NCI-H1930 (cell line): ENCODE results near the gene ALK.
"Not testable (repeated sequence)": the region's sequence is repeated elsewhere in the genome, so short reads cannot be mapped to it uniquely, and the experiment has no call there.

Experiments used
- DNase-seq, 2 experiments: peaks; one replicate each; lab custom pipeline; 2025; lab: John Stamatoyannopoulos, UW

ALK gene

DNA sequence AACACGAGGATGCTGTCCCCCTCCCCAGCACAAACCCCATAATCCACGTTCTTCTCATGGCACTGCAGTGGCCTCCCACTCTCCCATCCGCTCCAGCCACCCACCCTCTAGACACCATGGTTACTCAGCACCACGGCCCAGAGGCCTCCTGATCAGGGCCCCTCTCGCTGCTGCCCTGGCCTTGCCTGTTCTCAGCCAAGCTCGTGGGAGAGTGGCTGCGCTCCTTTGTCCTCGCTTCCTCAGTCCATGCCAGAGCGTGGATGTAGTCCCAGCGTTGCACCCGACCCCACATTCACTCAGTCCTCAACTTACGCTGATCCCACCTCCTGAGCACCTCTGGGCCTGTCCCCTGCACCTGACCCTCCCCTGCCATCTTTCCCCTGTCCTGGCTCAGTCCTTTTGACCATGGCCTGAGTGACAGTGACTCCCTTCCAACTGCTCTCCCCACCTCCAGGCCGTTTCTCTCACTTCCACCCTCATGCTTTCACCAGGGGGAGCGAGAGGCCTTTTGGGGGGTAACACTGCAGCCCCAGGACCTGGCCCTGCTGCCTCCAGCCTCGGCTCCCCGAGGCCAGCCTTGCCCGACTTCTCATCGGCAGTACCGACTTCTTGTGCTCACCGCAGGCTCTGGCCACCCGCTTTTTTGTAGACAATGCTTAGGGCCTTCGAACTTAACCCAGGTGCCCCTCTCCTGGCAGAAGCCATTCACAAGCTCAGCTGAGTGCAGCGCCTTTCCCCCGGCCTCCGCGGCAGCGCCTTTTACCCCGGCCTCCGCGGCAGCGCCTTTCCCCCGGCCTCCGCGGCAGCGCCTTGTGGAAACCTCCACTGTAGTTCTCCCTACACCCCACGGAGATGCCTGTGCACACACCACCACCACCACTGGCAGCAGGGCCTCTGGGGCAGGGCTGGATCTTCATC, 674.7 kb downstream of the ALK start:
- DNase-seq, result no peak

DNA sequence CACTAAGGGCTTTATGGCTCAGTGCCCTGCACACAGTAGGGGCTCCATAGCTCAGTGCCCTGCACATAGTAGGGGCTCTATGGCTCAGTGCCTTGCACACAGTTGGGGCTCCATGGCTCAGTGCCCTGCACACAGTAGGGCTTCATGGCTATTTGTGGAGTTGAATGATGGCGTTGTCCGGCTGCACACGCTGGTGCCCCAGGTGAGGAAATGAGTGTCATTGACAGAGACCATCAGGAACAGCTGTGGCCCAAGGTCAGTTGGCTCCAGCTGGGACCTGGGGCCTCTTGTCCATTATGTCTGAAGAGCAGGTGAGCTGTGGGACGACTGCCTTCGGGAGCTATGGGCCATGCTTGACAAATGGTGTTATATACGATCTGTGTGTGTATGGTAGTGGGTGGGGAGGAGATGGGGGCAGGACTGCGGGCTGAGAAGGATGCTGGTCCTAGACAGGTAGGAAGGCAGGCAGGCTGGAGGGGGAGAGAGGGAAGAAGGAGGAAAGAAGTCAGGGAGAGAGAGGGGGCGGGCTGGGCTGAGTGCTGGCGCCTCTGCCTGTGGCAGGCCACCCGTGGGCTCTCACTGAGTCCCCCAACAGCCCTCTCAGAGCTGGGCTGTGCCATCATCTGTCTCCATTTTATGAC, 675.5 kb downstream of the ALK start:
- DNase-seq, result no peak

DNA sequence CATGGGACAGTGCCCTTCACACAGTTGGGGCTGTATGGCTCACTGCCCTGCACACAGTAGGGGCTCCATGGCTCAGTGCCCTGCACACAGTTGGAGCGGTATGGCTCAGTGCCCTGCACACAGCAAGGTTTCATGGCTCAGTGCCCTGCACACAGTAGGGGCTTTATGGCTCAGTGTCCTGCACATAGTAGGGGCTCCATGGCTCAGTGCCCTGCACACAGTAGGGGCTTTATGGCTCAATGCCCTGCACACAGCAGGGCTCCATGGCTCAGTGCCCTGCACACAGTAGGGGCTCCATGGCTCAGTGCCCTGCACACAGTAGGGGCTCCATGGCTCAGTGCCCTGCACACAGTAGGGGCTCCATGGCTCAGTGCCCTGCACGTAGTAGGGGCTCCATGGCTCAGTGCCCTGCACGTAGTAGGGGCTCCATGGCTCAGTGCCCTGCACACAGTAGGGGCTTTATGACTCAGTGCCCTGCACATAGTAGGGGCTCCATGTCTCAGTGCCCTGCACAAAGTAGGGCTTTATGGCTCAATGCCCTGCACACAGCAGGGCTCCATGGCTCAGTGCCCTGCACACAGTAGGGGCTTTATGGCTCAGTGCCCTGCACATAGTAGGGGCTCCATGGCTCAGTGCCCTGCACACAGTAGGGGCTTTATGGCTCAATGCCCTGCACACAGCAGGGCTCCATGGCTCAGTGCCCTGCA, 676.2 kb downstream of the ALK start:
- not testable (repeated sequence) for DNase-seq

DNA sequence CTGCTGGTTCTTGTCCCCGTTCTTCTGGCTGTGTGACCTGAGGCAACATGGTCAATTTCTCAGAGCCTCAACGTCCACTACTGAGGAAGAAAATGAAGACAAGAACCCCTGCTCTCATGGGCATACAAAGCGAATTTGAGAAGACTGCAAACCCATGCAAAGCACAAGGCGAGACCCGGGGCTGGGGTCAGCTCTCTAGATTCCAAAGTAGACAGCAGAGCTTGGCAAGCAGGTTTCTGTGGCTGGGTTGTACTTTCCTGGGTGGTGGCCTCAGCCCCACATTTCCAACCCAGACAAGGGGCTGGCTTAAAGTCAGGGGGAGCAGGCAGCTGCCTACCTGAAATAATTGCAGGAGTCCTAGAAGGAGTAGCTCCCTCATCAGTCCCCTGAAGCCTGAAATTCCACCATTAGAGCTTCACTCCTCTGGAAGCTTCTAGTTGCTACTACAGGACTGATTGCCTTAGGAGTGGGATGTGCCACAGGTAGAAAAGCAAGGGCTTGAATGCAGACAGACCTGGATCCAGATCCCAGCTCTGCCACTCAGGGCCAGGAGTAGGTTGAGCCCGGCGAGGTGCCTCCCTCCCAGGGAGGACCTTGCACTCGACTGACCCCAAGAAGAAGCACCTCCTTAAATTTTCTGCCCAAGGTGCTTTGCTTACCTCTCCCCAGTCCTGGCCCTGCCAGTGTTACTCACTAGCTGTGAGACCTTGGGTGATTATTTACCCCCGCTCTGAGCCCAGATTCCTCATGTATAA, 678.6 kb downstream of the ALK start:
- no peak for DNase-seq

DNA sequence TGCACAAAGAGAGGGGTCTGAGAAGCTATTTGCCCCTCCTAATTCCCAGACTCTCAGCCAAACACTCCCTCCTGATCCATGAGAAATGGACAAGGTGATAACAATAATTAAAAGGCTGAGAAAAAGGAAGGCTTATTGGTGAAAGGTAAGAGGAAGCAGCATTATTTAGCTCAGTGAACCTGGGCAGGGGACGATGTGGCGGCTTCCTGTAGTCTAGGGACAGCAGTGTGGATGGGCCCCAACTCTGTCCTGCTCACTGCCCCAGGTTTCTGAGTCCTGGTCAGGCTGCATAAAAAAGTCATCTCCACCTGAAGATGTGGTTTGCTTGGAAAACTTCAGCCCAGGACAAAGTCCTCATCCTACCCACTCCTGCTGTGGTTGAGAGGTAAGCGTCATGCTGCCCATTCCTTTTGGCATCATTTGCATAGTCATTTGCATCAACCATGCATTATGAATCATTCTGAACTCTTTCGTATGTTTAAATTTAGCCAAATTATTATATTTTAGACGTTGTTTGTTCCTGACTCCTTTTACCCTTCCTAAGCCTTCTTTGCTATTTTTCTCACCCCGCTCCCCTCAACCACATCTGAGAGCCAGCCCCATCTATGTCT, 679.3 kb downstream of the ALK start:
- DNase-seq, result no peak

DNA sequence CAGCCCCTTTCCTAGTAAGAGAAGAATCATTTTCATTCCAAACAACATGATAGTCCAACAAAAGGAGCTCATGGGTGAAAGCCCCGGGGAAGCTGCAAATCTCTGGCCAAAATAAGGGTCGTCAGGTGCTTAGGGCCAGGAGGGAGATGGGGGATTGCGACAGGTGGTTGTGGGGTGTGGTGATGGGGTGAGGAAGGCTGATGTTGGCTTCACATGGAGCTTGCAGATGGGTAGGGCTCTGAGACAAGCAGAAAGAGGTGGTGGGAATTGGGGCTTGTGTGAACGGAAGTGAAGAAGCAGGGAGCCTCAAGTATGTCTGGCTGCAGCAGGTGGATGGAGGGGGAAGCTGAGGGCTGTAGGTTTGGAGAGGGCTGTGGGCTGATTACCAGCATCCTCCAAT, 680.0 kb downstream of the ALK start:
- DNase-seq, result no peak

DNA sequence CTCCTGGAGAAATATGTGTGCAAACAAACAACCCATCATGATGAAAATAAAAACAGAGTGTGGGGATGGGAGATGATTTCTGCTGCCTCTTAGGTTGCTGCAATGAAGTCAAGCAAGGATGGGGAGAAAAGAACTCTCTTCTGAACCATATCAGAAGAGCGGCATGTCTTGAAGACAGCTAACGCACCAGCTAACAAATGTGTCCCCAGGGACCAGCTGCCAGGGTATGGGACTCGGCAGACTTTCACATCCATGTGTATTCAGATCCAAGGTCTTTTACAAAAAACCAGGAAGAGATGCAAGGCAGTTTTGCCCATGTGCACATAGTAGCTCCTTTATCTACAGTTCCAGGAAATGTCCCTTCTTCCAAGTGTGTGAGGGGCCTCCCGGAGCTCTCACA, 680.8 kb downstream of the ALK start:
- no peak for DNase-seq

DNA sequence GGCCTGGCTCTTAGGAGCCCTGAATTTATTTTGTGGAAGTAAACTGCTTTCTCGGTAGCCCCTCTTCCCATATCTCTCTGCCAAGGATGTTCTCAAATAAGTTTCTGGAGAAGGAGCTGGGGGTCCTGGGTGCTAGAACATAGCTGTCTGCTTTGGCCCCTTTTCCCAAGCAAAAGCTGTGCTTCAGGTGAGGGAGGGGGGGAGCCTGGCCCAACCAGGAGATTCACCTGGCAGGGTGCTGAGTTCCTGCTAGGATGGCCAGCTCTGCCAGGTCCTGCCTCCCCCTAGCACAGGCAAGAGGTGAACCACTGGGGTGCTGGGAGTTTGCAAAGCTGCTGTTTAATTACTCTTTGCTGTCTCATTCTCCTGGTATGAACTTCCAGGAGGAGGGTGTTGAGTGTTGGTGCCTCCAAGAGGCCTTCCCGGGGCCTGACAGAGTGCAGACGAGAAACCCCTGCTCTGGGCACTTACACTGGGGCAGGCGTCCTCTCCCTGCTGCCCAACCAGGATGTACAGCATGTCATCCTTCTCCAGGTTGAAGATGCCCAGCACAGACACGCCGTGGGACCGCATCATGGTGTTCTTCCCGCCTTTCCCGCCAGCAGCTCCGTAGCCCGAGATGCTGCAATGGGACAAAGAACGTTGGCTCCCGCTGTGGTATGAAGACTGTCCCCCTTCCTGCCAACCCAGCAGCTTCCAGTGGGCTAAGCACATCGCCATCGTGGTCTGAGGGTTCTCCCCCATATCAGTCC, 682.0 kb downstream of the ALK start:
- DNase-seq, result no peak

DNA sequence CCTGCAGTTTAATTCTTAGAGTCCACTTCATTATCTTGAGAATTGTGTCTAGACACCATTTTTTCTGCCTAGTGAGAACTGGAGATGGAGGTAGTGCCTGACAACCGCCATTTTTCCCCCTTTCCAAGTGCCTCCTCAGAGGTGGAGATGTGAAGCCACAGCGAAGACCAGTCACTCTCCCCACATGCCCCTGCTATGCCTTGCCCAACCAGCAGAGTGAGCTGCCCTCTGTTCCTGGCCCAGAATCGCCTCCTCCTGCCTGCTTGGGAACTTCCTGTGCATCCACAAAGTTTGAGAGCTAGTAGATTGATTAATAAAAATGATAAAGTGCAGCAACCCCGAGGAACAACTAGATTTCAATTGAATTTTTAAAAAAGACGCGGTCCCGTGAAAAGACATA, 682.9 kb downstream of the ALK start:
- no peak for DNase-seq

DNA sequence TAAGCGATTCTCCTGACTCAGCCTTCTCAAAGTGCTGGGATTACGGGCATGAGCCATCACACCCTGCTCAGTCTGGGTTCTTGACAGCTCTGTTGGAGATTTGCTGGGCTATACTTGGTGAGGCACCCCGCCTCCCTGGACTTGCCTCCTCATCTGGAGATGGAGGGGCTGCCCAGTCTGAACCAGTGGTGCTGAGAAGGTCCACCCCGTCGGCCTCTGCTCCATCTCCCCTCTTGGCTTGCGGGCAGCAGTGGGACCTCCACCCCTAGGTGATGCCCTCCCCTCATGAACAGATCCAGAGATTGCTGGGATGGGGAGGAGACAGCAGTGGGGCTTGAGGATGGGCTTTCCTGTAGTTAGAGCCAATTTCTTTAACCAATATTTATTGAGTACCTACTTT, 685.3 kb downstream of the ALK start:
- no peak for DNase-seq

DNA sequence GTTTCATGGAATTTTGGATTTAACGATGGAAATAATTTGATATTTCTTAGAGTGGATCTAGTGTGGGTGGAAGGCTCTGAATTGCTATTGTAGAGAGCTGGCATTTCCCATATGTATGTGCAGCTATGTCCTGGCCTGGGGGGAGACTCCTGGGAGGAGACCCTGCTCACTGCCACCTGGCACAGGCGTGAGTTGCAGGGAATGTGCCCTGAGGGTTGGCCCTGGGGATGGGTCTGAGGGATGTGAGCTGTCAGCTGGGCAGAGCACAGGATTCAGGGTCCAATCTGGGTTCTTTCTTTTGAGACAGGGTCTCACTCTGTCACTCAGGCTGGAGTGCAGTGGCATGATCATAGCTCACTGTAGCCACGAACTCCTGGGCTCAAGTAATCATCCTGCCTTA, 686.0 kb downstream of the ALK start:
- no peak for DNase-seq

DNA sequence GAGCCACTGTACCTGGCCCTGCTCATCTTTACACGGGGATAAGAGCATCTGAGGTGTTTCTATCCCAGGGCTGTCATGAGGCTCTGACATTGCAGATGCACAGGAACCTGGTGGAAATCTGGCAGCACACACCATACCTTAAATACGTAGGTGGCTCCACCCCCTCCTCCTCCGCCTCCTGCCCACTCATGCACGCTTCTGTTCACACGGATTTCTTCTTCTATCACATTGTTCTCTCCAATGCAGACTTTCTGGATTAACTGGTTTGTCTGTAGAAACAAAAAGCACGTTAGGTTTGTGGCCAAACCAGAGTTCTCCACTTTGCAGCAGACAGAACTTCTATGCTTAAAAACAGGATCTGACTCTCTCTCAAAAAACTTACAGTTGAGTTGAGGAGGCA, 688.0 kb downstream of the ALK start:
- no peak for DNase-seq

DNA sequence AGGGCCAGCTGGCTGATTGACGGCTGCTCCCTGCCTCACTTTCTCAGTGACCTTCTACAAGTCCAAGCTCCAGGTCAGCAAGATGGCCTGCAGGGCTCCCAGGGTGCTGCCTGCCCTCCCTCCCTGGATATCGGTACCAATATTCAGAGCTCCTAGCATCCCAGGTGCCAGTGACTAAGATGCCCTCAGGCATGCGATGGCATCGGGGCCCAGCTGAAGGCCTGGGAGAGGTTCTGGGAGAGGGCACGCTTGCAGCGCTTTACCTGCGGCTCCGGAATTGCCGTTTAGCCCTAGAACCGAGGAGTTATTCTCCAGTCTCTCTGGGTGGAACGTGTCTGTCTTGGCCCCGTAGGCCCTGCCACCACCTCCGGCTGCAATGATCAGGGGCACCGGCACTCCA, 689.3 kb downstream of the ALK start:
- no peak for DNase-seq

DNA sequence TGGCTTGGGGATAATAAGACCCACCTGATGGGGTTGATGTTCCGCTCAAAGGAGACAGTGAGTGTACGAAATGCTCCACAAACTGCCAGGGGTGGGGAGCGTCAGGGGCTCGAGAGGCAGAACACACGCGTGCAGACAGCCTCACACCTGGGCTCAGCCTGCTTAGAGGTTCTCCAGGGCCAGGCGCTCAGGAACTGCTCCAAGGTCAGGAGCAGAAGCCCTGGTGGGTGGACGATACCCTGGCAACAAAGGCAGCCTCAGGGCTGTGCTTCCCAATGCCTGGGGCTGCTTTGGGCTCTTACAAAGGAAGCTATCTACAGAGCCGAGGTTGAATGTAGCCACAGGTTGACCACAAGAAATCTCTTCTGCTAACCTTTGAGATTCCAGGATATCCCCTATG, 691.7 kb downstream of the ALK start:
- DNase-seq, result no peak

DNA sequence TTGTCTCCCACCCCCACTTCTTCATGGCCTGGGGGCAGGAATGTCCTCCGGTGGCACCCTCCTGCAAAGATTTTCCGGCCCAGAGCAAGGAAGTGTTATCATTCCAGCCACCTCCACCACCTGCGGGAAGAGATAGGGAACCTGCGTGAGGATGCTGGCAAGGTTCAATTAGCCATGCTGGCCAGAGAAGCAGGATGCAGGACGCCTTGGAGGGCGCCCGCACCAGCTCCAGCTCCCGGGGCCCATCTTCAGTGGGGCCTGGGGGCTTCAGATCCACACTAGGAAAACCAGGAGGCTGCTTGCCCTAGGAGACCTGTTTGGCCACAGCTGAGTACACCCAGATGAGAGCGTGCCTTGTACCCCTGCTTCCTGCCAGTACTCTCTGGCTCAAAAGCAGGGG, 692.4 kb downstream of the ALK start:
- DNase-seq, result no peak

DNA sequence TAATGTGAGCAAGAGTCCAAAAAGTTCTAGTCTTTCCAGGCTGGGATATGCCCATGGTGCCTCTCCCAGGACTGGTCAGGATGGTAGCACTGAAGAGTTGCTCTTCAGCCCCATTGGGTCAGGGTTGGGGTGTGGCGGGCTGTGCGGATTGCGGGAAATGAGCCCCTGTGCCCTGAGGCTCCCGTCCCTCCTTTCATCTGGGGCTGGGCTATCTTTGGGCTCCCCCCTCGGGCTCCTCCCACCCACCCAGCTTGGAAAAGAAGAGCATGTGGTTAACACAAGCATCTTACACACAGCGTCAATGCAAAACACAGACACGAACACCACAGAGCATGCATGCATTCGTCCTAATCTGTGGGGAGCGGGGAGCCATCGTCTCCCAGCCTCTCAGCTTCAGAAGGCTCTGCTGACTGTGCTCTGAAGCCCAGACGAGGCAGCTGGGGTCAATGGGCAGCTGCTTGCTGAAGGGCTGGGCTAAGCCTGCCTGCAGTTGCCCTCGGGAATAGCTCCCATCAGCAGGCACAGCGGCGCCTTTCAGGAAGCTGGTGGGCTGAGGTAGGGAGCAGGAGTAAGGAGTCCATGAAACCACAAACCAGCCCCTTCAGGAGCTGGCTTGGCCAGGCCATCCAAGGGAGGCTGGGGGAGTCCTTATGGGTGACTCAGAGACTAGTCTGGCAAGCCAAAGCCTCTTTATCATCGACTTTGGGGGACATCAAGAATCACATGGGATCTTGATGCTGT, 693.3 kb downstream of the ALK start:
- DNase-seq, result no peak

DNA sequence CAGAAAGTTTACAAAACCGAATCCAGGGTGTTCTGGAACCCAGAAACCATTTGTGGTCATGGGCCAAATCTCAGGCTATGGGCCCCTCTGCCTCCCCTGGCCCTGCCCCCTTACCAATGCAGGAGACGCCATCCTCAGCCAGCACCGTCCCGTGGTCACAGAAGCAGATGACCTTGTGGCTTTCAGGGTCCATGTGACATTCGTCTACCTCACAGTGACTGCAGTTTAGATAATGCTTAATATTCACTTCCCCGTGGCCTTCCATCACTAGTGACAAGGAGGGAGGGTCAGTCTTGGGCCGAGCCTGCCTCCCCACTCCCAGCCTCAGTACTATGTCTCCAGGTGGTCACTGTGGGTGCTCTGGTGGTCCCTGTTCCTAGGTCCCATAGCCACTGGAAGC, 694.6 kb downstream of the ALK start:
- DNase-seq, result no peak

DNA sequence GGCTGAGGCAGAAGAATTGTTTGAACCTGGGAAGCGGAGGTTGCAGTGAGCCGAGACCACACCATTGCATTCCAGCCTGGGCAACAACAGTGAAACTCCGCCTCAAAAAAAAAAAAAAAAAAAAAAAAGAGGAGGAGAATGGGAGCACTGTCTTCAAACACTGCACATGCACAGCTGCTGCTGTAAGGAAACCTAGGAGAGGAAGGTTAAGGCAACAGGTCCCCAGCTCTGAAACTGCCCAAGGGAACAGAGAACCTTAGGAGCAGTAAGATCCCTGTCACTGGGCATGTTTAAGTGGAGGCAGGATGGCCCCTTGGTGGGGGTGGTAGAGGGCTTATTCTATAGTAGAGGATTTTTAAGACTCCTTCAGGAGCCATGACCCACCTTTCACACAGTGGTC, 695.0 kb downstream of the ALK start:
- no peak for DNase-seq

DNA sequence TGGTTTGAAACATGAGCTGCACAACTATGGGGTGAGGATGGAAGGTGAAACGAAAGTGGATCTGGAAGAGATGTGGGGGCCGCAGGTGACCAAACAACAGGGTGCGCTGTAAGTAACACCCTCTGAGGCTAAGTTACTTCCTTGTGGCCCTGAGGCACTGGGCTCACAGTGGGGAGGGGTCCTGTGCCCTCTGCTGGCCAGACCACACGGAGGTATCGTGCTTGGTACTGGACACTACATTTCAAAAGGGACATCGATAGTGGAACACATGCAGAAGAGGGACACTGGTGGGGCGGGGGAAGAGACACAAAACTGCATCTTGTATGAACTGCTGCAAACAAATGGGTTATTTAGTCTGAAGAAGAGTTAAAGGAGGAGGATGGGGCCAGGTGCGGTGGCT, 695.6 kb downstream of the ALK start:
- no peak for DNase-seq
